Measurements from ENCODE around the gene GMEB2. TPM values are rescaled to one million over a fixed set of nuclear protein-coding genes. Genes with fewer than 3 reads are reported as not detected.

Gene GMEB2
- total RNA-seq, 2 donors from 2014 or later: 11.5 to 12.3 TPM

- Histone ChIP-seq H3K4me1 (ENCODE audit: control insufficient read depth, insufficient read depth, low read length) (no peaks in the 10 kb centered on the region), H3K9me3 (ENCODE audit: control insufficient read depth, low read length) (peaks cover 14% of the 10 kb centered on the region), H3K27me3 (ENCODE audit: control insufficient read depth, insufficient read depth, low read length, poor library complexity, severe bottlenecking) (no peaks in the 10 kb centered on the region), H3K27ac (ENCODE audit: low read depth, low read length) (no peak overlapping the region), H3K9ac (ENCODE audit: extremely low read depth, low read length, poor library complexity, severe bottlenecking) (no peak overlapping the region), H3K36me3 (ENCODE audit: control insufficient read depth, insufficient read depth, low read length) (peaks cover 22% of the 10 kb centered on the region), H3K4me3 (ENCODE audit: low read length) (no peak overlapping the region)
- no peak for TF ChIP-seq CTCF (conservative IDR thresholded peaks at IDR 0.05)
- no peak overlapping the region for H3K27ac Mint-ChIP-seq
- 94 to 96% methylated on average over 10 of the region's 10 CpGs for WGBS, 2 experiments (ENCODE audit: insufficient coverage in 1 of 2, insufficient read length in 1 of 2)
- no peaks in the 10 kb centered on the region for H3K4me1 Mint-ChIP-seq
- H3K9me3 Mint-ChIP-seq: peaks cover 21% of the 10 kb centered on the region
- H3K27me3 Mint-ChIP-seq (ENCODE audit: insufficient read depth): no peaks in the 10 kb centered on the region
- H3K36me3 Mint-ChIP-seq (ENCODE audit: low read depth): peaks cover 39% of the 10 kb centered on the region
- no peak for DNase-seq
- H3K4me3 Mint-ChIP-seq: no peak overlapping the region
Observed at GRCh38 chr20:63611646-63612045, 15.3 kb downstream of the GMEB2 start.

DNA sequence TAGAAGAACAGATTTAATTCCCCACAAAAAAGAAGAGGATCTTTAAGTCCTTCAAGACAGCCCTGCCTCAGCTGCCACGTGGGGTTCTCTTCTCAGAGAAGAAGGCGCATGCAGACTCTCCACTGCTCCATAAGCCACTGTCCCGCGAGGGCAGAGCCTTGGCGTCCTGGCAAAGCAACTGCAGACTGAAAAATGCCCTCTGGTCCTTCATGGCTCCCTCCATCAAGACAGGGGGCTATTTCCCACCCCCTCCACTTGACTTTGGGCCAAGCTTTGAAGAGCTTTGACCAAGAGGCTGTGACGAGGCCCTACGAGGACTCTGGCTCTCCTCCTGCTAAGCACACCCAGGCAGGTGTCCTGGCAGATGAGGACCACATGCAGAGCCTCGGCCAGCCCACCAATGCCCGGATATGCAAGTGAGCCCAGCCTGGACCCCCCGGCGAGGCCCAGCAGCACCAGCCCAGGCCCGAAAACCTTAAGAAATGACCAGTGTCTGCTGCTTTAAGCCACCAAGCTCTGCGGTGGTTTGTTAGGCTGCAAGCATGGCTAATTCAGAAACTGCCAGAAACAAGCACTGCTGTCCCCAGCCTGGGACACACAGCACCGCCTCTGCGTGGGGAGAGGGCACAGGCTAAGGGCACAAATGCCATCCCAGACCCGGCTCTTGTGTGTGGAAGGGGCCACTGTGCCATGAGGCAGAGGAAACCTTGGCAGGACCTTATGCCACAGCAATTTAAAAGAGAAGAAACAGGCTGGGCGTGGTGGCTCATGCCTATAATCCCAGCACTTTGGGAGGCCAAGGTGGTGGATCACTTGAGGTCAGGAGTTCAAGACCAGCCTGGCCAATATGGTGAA is 16.1 kb downstream of the GMEB2 start:
- Histone ChIP-seq H3K4me1 (ENCODE audit: control insufficient read depth, insufficient read depth, low read length) (no peaks in the 10 kb centered on the region), H3K9ac (ENCODE audit: extremely low read depth, low read length, poor library complexity, severe bottlenecking) (no peak overlapping the region), H3K36me3 (ENCODE audit: control insufficient read depth, insufficient read depth, low read length) (peaks cover 16% of the 10 kb centered on the region), H3K4me3 (ENCODE audit: low read length) (no peak overlapping the region), H3K9me3 (ENCODE audit: control insufficient read depth, low read length) (peaks cover 14% of the 10 kb centered on the region), H3K27ac (ENCODE audit: low read depth, low read length) (no peak overlapping the region), H3K27me3 (ENCODE audit: control insufficient read depth, insufficient read depth, low read length, poor library complexity, severe bottlenecking) (no peaks in the 10 kb centered on the region)
- TF ChIP-seq CTCF (conservative IDR thresholded peaks at IDR 0.05): no peak
- H3K27ac Mint-ChIP-seq: no peak overlapping the region
- 92 to 97% methylated on average over 12 to 17 of the region's 17 CpGs for WGBS, 2 experiments (ENCODE audit: insufficient coverage in 1 of 2, insufficient read length in 1 of 2)
- H3K27me3 Mint-ChIP-seq (ENCODE audit: insufficient read depth): no peaks in the 10 kb centered on the region
- H3K4me1 Mint-ChIP-seq: no peaks in the 10 kb centered on the region
- peaks cover 16% of the 10 kb centered on the region for H3K9me3 Mint-ChIP-seq
- H3K36me3 Mint-ChIP-seq (ENCODE audit: low read depth): peaks cover 34% of the 10 kb centered on the region
- H3K4me3 Mint-ChIP-seq: no peak overlapping the region
- DNase-seq: peak; percentile 31

- no peak for TF ChIP-seq CTCF (conservative IDR thresholded peaks at IDR 0.05)
- H3K4me3 ChIP-seq (ENCODE audit: low read length): no peak overlapping the region
- Mint-ChIP-seq H3K4me3 (no peak overlapping the region), H3K36me3 (ENCODE audit: low read depth) (peaks cover 25% of the 10 kb centered on the region), H3K9me3 (no peaks in the 10 kb centered on the region), H3K27me3 (ENCODE audit: insufficient read depth) (no peaks in the 10 kb centered on the region), H3K4me1 (no peaks in the 10 kb centered on the region), H3K27ac (no peak overlapping the region)
- no peaks in the 10 kb centered on the region for H3K4me1 ChIP-seq (ENCODE audit: control insufficient read depth, insufficient read depth, low read length)
- H3K9ac ChIP-seq (ENCODE audit: extremely low read depth, low read length, poor library complexity, severe bottlenecking): no peak overlapping the region
- peaks cover 13% of the 10 kb centered on the region for H3K36me3 ChIP-seq (ENCODE audit: control insufficient read depth, insufficient read depth, low read length)
- 96 to 98% methylated on average over 8 to 9 of the region's 9 CpGs for WGBS, 2 experiments (ENCODE audit: insufficient coverage in 1 of 2, insufficient read length in 1 of 2)
- no peaks in the 10 kb centered on the region for H3K9me3 ChIP-seq (ENCODE audit: control insufficient read depth, low read length)
- DNase-seq: no peak
- H3K27me3 ChIP-seq (ENCODE audit: control insufficient read depth, insufficient read depth, low read length, poor library complexity, severe bottlenecking): no peaks in the 10 kb centered on the region
- H3K27ac ChIP-seq (ENCODE audit: low read depth, low read length): no peak overlapping the region
Observed at GRCh38 chr20:63606686-63607085, 20.2 kb downstream of the GMEB2 start.
